Measurements from ENCODE around the gene RNF212B.
"Not testable (repeated sequence)": the region's sequence is repeated elsewhere in the genome, so short reads cannot be mapped to it uniquely, and the experiment has no call there.

RNF212B gene

DNA sequence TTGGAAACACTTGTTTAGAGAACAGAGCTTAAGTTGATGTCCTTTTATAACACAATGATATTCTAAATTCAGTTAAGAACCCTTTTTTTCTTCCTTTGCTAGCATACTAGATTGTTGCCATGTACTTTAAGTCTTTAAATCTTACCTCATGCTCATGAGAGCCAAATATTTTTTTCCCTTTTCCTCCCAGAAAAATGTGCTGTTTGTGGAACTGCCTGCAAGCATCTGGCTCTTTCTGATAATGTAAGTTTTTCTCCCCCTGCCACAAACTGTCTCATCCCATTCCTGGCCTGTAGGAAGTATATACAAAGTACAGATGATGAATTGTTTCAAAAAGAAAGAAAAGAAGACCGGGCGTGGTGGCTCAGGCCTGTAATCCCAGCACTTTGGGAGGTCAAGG, 5.3 kb downstream of the RNF212B start:
- no peak for DNase-seq

GRCh38 chr14:23245282-23245681, 7.5 kb downstream of the RNF212B start:
- DNase-seq: no peak

DNA sequence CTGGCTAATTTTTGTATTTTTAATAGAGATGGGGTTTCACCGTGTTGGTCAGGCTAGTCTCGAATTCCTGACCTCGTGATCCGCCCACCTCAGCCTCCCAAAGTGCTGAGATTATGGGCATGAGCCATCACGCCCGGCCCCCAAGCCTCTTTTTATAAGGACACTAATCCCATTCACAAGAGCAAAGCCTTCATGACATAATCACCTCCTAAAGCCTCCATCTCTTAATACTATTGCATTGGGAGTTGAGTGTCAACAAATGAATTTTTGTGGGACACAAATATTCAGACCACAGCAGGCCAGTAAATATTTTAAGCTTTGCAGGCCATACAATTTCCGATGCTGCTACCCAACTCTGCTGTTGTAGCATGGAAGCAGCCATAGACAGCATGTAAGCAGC, 10.9 kb downstream of the RNF212B start:
- DNase-seq: no peak

DNA sequence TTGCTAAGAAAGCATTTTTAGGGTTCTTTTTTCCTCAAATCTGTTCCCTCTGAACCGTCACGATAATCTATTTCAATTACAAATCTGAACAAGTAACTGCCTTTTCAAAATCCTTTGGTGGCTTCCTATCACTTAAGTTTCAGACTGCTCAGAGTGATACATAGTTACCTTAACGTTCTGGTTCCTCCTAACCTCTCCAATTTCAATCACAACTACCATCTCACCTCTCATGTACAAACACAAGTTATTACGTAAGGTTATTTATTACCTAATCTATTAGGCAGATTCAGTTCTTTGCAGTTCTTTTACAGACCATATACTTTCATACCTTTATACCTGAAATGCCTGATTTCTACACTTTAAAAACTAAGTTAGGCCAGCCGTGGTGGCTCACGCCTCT, 12.1 kb downstream of the RNF212B start:
- no peak for DNase-seq

- DNase-seq: no peak
Measured at GRCh38 chr14:23252006-23252405, 14.3 kb downstream of the RNF212B start.

GRCh38 chr14:23252420-23253333, 14.9 kb downstream of the RNF212B start:
- no peak for DNase-seq

DNA sequence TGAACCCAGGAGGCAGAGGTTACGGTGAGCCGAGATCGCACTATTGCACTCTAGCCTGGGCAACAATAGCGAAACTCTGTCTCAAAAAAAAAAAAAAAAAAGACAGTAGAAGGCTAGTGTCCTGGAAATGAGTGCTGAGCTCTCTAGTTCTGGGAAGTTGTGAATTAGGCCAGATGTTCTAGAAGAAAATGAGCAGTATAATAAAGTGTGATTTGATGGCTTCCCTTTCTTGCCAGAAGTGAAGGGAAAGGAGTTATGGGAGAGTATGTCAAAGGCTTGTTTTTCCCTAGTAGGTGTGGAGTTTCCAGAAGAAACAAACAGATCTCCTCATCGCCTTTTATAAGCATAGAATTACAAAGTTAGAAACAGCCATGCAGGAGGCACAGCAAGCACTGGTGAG, 20.5 kb downstream of the RNF212B start:
- no peak for DNase-seq

- no peak for DNase-seq
Measured at GRCh38 chr14:23259426-23259825, 21.7 kb downstream of the RNF212B start.

- DNase-seq: not testable (repeated sequence)
Measured at GRCh38 chr14:23260849-23261248, 23.1 kb downstream of the RNF212B start.

GRCh38 chr14:23269193-23269592, 31.5 kb downstream of the RNF212B start:
- no peak for DNase-seq

DNA sequence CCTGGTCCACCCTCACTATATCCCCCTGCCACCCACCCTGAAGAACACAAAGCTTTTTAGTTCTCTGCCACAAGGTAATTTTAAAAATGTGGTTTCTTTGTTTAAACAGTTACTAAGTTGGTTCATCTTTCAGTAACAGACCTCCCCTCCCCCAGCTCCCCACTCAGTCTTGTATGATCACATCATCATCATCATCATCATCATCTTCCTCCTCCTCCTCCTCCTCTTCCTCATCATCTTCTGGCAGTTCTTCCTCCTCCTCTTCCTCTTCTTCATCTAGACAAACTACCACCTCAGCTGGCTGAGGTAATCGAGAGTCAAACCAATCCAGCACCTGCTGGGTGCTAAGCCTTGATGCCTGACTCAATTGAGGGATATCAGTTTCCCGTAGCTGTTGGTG, 37.7 kb downstream of the RNF212B start:
- DNase-seq: no peak

GRCh38 chr14:23277189-23277588, 39.5 kb downstream of the RNF212B start:
- DNase-seq: no peak

DNA sequence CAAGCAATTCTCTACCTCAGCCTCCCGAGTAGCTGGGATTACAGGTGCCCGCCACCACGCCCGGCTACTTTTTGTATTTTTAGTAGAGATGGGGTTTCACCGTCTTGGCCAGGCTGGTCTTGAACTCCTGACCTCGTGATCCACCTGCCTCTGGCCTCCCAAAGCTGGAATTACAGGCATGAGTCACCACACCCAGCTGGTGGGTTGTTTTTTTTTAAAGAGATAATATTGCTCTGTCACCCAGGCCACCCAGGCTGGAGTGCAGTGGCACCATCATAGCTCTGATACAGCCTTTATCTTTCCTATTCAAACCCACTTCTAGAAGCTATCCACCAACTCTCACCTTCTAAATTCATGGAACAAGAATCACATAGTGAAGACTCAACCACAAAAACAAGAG, 40.2 kb downstream of the RNF212B start:
- not testable (repeated sequence) for DNase-seq

GRCh38 chr14:23281247-23281646, 43.5 kb downstream of the RNF212B start:
- no peak for DNase-seq

DNA sequence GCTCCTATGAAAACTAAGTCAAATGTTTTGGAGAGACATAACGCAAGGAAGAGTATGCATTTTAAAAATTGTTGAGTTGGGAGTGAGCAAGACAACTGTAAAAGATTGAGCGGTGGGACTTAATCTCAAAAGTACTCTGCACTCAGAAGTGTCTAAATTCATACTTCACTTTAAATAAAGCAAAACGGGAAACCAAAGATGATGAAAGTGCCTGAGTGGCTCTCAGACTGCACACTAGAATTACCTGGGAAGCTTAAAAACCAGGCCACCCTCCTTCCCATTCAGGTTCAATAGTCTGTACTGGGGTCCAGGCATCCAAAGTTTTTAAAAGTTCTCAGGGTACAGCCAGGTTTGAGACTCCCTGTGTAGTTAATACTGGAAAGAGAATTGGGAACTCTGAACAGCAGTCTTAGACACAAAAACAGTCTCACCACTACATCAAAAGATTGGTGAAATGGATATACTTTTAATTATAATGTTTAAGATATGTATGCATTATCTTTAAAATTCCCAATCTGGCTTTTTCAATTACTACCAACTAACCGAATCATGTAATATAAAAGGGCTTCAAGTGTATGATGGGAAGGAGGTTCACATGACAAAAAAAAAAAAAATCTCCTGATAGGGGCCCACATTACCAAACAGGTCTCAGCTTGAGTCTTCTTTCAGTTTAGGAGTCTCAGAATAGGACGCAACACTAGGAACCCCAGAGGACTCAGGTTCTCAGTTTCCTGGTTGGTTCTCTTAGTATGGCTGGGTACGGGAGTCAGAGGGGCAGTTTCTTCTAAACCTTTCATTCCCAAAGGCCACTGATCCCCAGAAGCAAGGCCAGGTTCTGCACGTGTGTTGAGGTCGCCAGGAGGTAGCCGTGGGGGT, 47.2 kb downstream of the RNF212B start:
- DNase-seq: no peak

DNA sequence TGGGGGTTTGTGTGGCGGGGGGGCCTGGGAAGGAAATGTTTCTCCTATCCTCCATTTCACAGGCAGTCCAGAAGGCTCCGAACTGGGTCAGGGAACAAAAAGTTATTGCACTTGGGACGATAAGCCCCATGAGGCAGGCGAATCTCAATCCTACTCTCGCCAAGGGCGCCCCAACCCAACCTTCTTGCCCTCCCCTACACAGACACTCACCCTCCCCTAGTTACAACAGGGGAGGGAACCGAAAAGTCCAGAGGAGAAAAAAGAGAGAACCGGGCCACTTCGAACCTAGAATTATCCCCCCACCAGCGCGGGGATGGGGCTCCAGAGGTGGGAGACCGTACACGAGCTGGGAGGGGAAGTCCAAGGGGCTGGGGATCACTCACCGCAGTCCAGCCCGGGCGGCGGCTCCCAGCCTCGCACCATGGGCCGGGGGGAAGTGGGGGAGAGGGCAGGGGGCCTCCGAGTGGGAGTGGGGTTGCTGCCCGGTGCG, 47.8 kb downstream of the RNF212B start:
- peak; percentile 45 for DNase-seq

DNA sequence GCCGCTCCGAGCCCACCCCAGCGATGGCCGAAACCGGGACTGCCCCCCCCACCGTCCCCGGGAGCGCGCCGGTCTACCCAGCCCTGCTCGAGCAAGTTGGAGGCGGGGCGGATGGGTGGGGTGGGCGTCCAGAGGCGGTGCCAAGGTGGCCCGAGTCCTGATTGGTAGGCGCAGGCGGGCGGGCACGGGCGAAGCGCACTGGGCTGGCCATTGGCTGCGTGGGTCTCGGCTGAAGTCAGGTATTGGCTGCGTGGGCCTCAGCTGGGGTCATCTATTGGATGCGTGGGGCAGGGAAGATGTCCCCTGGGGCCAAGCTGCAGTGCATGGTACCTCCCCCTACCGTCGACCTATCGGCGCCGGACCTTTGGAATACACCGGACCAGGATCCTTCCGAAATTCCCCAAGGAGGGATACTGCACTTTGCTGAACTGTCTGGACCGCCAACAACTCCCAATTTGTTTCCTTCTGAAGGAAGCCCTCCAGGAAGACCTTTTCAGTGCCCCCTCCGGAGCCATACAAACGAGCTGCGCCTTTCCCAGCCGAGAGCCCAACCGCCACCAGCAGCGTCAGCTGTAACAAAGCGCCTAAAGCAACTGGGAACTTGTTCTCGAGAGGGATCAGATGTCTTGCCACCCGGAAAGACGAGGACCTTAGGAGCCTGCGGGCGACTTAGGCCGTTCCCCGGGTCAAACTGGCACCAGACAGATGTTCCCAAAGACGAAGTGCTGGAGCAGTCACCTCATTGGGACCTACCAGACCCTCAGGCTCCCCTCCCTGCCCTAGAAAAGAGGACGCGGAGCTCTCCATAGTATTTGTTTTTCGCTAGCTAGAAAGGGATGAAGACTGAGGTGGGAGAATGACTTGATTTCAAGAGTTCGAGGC, 48.5 kb downstream of the RNF212B start, which contains the start of gene HOMEZ:
Gene HOMEZ (minus strand): TSS at position 113 of the 882 bp plus-strand sequence. CDS start 180 bp downstream, outside the sequence.
- peak; percentile 99 for DNase-seq

GRCh38 chr14:23286902-23287479, 49.3 kb downstream of the RNF212B start:
- DNase-seq: no peak

- peak; percentile 54 for DNase-seq
Measured at GRCh38 chr14:23294734-23295561, 57.2 kb downstream of the RNF212B start.

- DNase-seq: no peak
Measured at GRCh38 chr14:23296012-23296777, 58.5 kb downstream of the RNF212B start.
